ENCODE measurements around the gene MAP4K2. TPM values are rescaled to one million over a fixed set of nuclear protein-coding genes. Genes with fewer than 3 reads are reported as not detected.

The MAP4K2 gene
- total RNA-seq, 4 donors from 2014 or later, result 3.3 to 34.7 (median 20.3) TPM

GRCh38 chr11:64784813-64785581, 18.0 kb downstream of the MAP4K2 start:
- no peak overlapping the region for H3K4me3 ChIP-seq
- H3K27ac ChIP-seq, result no peak overlapping the region
- H3K4me1 ChIP-seq, result peaks cover 0 to 12% (median 0%) of the 10 kb centered on the region in 4 donors
- peak in 1 of 3 donors; percentile 14 for DNase-seq
- no peaks in the 10 kb centered on the region for H3K9me3 ChIP-seq
- H3K27me3 ChIP-seq, result no peaks in the 10 kb centered on the region
- TF ChIP-seq CTCF (IDR thresholded peaks at IDR 0.05) (no peak), POLR2A (IDR thresholded peaks at IDR 0.05) (no peak)
- peaks cover 0 to under 1% (median 0%) of the 10 kb centered on the region in 3 donors for H3K36me3 ChIP-seq

- Histone ChIP-seq H3K4me3 (peak within 1 kb of the TSS; percentile 74 to 99 (median 98)), H3K27me3 (no peaks in the 10 kb centered on the region), H3K4me1 (peaks cover 0 to 25% (median 18%) of the 10 kb centered on the region in 4 donors), H3K27ac (peak within 1 kb of the TSS; percentile 98 to 100 (median 100)), H3K9me3 (no peaks in the 10 kb centered on the region), H3K36me3 (peaks cover 0 to 30% (median 0%) of the 10 kb centered on the region in 3 donors)
- peak; percentile 90 to 99 for TF ChIP-seq POLR2A (IDR thresholded peaks at IDR 0.05)
- peak in 5 of 6 experiments; percentile 6 to 40 (median 35) for TF ChIP-seq CTCF (IDR thresholded peaks at IDR 0.05)
- DNase-seq, result peak; percentile 99 to 100 (median 99)
These were observed 24.3 kb downstream of the MAP4K2 start, which contains the start of gene SF1 for GRCh38 chr11:64778473-64779298. SF1 (minus strand) TSS chr11:64778542; CDS start chr11:64778392, 150 bp downstream.

- peaks cover 0 to 35% (median 0%) of the 10 kb centered on the region in 3 donors for H3K36me3 ChIP-seq
- DNase-seq, result no peak
- peak overlapping the region; percentile 98 to 100 (median 100) for H3K27ac ChIP-seq
- H3K9me3 ChIP-seq, result no peaks in the 10 kb centered on the region
- H3K4me1 ChIP-seq, result peaks cover 0 to 30% (median 22%) of the 10 kb centered on the region in 4 donors
- H3K4me3 ChIP-seq, result peak overlapping the region; percentile 74 to 99 (median 98)
- no peaks in the 10 kb centered on the region for H3K27me3 ChIP-seq
- no peak for TF ChIP-seq CTCF (IDR thresholded peaks at IDR 0.05)
- TF ChIP-seq POLR2A (IDR thresholded peaks at IDR 0.05), result no peak
These were observed 24.9 kb downstream of the MAP4K2 start for GRCh38 chr11:64778223-64778472.

- Histone ChIP-seq H3K4me3 (peak overlapping the region; percentile 74 to 99 (median 98)), H3K9me3 (no peaks in the 10 kb centered on the region), H3K27me3 (no peaks in the 10 kb centered on the region), H3K36me3 (peaks cover 0 to 40% (median 0%) of the 10 kb centered on the region in 3 donors), H3K4me1 (peaks cover 0 to 35% (median 27%) of the 10 kb centered on the region in 4 donors), H3K27ac (peak overlapping the region; percentile 98 to 100 (median 100))
- no peak for TF ChIP-seq CTCF (IDR thresholded peaks at IDR 0.05)
- TF ChIP-seq POLR2A (IDR thresholded peaks at IDR 0.05), result peak in 1 of 2 donors; percentile 18
- peak; percentile 78 to 92 (median 91) for DNase-seq
These were observed 25.4 kb downstream of the MAP4K2 start for GRCh38 chr11:64777449-64778222.

GRCh38 chr11:64776875-64777274, 26.1 kb downstream of the MAP4K2 start:
- Histone ChIP-seq H3K36me3 (peaks cover 0 to 48% (median 0%) of the 10 kb centered on the region in 3 donors), H3K4me1 (peaks cover 0 to 43% (median 30%) of the 10 kb centered on the region in 4 donors), H3K4me3 (peak overlapping the region; percentile 74 to 99 (median 98)), H3K27me3 (no peaks in the 10 kb centered on the region), H3K27ac (peak overlapping the region in 3 of 4 donors; percentile 98 to 100 (median 100)), H3K9me3 (no peaks in the 10 kb centered on the region)
- TF ChIP-seq POLR2A (IDR thresholded peaks at IDR 0.05), result no peak
- no peak for TF ChIP-seq CTCF (IDR thresholded peaks at IDR 0.05)
- peak in 1 of 3 donors; percentile 6 for DNase-seq
